GM11168 (cell line): ENCODE measurements around the gene LSR.

Experiments used
- in situ Hi-C: fragments of 300-500 bp; cut with MboI; formaldehyde crosslinking; loops from one replicate; pipeline ENCODE4 v1.12.0; 2022; ENCODE audit warnings: low sequenced_read_pairs; ENCODE audit not compliant: unreplicated experiment

The LSR gene

GRCh38 chr19:35246466-35247092 is 2.2 kb upstream of the LSR start:
- in situ Hi-C loops = no loop called here

DNA sequence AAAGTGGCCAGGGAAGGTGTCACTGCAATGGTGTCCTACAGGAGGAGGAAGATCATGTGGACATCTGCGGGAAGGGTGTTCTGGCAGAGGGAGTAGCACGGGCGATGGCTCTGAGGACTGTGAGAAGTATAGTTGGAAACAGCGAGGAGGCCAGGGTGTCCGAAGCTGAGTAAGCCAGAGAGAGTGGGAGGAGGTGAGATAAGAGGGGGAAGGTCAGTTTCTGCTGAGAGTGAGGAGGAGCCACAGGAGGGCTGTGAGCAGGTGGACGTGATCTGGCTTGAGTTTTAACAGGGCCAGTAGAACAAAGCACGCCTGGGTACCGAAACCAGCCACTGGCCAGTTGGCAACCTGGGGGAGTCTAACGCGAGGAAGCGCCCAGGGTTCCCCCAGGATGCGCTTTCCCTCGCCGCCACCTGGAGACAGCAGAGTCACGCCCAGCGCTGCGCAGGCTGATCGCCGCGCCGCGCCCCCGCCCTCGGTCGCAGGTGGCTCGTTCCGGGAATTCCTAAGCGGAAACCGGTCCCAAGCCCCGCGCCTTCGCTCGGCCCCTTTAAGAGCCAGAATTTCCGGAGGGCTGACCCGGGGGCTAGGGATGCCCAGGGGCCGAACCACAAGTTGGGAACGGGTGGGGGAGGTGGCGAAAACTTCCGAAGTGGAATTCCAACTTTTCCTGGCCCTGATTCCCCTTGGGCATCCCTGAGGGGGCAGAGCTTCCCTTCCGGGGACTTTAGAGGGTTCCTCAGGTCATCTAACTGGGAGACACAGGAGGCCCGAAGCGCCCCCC is 1.1 kb upstream of the LSR start:
- in situ Hi-C loops = no loop called here

- in situ Hi-C loops = no loop called here
Measured at GRCh38 chr19:35249146-35249847, 495 bp downstream of the LSR start.

- in situ Hi-C loops = no loop called here
Measured at GRCh38 chr19:35249848-35250711, 1.3 kb downstream of the LSR start.

- in situ Hi-C loops = no loop called here
Measured at GRCh38 chr19:35251456-35251855, 2.7 kb downstream of the LSR start.

DNA sequence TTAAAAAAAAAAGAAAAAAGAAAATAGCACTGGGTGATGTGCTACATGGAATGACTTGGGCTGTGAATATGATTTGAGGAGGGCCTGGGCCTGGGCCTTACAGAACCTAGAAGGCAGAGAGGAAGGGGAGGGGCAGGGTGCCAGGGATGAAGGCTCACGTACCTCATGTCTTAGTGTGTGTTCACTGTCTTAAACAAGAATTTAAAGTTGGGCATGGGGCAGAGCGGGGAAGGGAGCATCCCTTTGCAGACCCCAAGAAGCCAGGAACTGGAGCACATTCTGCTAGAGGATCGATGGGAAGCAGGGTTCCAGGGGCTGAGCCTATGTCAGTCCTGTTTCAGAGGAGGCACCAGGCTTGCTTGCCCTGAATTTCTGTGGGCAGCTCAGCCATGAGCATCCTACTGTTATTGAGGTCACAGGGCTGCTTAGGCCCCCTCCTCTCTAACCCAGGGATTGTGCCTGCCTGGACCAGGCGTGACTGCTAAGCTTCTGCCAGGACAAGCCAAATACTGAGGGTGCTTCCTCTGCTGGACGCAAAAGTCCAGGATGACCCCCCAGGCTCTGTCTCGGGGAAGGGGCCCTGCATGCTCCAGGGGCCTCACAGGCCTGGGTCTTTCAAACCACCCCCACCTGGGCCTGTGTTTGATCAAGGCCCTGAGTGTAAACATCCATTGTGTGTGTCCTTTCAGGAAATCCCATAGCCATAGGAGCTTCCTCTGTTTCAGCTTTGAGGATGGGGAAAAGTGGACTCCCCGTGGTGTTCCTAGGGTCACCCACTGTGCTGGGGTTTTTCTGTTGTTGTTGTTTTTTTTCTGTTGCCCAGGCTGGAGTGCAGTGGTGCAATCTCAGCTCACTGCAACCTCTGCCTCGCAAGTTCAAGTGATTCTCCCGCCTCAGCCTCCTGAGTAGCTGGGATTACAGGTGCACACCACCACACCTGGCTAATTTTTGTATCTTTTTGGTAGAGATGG is 4.8 kb downstream of the LSR start:
- in situ Hi-C loops = no loop called here

- in situ Hi-C loops = no loop called here
Measured at GRCh38 chr19:35254341-35255297, 5.8 kb downstream of the LSR start.

- in situ Hi-C loops = no loop called here
Measured at GRCh38 chr19:35256566-35256965, 7.8 kb downstream of the LSR start.

GRCh38 chr19:35257113-35257461 is 8.3 kb downstream of the LSR start:
- in situ Hi-C loops = no loop called here

GRCh38 chr19:35260694-35261304 is 12.0 kb downstream of the LSR start:
- in situ Hi-C loops = no loop called here

DNA sequence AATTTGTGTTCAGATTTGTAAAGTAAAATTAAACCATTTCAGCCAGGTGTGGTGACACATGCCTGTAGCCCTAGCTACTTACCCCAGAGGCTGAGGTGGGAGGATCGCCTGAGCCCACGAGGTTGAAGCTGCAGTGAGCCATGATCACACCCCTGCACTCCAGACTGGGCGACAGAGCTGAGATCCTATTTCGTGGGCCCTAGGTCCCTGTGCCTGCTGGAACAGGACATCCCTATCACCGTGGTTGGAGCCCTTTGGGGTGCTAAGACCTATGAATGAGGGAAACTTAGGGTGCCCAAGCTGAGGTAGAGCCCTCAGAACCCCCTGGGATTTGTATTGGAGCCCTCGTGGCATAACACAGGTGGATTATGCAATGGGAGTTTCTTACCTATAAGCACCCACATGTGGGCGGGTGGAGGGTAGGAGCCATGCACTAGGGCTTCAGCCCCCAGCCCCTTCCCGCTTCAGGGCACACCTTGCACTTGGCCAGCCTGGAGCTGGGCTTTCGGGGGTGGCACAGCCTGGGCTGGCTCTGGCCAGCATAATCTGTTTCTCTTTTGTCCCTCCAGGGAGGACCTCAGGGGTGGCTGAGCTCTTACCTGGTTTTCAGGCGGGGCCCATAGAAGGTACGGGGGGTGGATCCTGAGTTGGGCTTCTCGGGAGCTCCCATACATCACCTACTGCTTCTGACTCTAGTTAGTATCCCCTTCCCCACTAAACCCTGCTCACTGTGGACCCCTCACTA is 12.7 kb downstream of the LSR start:
- in situ Hi-C loops = no loop called here

- in situ Hi-C loops = no loop called here
Measured at GRCh38 chr19:35262101-35262761, 13.4 kb downstream of the LSR start.

GRCh38 chr19:35264268-35265125 is 15.7 kb downstream of the LSR start:
- in situ Hi-C loops = no loop called here

DNA sequence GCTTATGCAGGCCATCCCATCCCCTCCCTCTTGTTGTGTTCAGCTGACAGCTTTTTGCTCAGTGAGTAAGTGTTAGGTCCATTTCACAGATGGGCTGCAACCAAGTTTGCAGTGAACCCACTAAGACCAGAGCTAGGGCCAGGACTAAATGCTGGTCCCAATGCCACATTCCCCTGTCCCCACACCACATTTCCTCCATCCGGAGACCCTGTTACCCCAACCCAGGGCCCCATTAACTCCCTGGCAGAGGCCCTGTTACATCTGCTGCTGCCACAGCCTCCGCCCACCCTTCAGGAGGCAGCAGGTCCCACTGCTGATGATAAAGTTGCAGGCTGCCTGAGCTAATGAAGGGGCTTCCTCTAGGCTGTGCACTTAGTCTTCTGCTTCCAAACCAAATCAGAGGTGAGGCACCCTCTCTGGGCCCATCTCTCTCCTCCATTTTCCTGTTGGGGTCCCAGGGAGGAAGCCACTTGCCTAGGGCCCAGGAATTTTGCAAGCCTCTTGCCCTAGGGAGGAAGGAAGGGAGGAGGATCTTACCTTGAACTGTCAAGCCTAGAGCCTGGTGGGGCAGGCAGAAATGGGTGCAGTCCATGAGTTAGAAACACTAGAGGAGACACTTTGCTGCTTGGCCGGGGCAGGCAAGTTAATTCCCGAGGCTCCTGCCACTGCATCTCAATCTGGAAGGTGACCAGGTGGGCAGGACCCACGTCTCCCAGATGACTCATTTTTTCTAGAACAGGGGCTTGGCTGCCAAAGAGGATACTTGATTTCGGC is 16.5 kb downstream of the LSR start:
- in situ Hi-C loops = no loop called here

DNA sequence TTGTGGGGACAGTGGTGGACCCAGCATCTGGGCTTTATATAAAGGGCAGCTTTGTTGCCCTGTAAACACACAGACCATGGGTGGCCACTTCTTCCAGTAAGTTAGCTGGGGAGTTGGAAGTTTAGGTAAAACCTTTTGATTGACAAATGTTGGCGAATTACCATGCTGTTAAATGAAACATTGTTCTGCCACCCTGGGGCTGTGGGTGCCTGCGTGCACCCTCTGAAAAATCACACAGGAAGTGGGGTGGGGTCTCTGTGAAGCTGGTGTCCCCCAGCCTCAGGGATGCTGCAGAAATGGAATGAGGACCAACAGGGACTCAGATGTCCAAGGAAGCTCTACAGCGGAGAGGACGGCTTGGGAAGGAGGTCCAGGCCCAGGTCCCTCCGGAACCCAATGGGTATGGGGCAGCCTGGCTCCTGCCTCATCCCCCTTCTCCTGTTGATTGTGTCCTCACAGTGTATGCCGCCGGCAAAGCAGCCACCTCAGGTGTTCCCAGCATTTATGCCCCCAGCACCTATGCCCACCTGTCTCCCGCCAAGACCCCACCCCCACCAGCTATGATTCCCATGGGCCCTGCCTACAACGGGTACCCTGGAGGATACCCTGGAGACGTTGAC is 17.2 kb downstream of the LSR start:
- in situ Hi-C loops = no loop called here
